Trophoblast cell (in vitro differentiated cells and primary cell): ENCODE data around the gene INAFM2.

Experiments
- DNase-seq, 2 donors: peaks; one replicate each; pipeline ENCODE4 v3.0.0-alpha.2; 2016
- H2AFZ ChIP-seq: 2 replicates; pipeline ENCODE4 v1.6.1; 2013; ENCODE audit warnings: low read length, moderate library complexity, mild to moderate bottlenecking; ENCODE audit not compliant: insufficient read depth, poor library complexity
- H2AK5ac ChIP-seq: 2 replicates; pipeline ENCODE4 v1.6.1; 2013; ENCODE audit warnings: mild to moderate bottlenecking, low read length
- H2BK120ac ChIP-seq: 2 replicates; pipeline ENCODE4 v1.6.1; 2013; ENCODE audit warnings: low read length, mild to moderate bottlenecking, moderate library complexity; ENCODE audit not compliant: insufficient read depth, poor library complexity
- H2BK12ac ChIP-seq: 2 replicates; pipeline ENCODE4 v1.6.1; 2013; ENCODE audit warnings: mild to moderate bottlenecking, low read length, moderate library complexity
- H2BK5ac ChIP-seq: 2 replicates; pipeline ENCODE4 v1.6.1; 2013; ENCODE audit warnings: low read length, low read depth, moderate library complexity, mild to moderate bottlenecking; ENCODE audit not compliant: poor library complexity
- H3K14ac ChIP-seq: 2 replicates; pipeline ENCODE4 v1.6.1; 2013; ENCODE audit warnings: mild to moderate bottlenecking, low read length
- H3K18ac ChIP-seq: 2 replicates; pipeline ENCODE4 v1.6.1; 2013; ENCODE audit warnings: mild to moderate bottlenecking, low read length
- H3K23ac ChIP-seq: 2 replicates; pipeline ENCODE4 v1.6.1; 2013; ENCODE audit warnings: low read length
- H3K27ac ChIP-seq: 2 replicates; pipeline ENCODE4 v1.5.1; 2013; ENCODE audit warnings: low read depth, mild to moderate bottlenecking, inconsistent platforms, low read length, moderate library complexity
- H3K27me3 ChIP-seq: 2 replicates; pipeline ENCODE4 v1.6.1; 2013; ENCODE audit warnings: inconsistent platforms, mild to moderate bottlenecking, low read length, moderate library complexity; ENCODE audit not compliant: insufficient read depth
- H3K36me3 ChIP-seq, 2 experiments: 1 replicate in 1 of 2; 2 replicates in 1 of 2; pipeline ENCODE4 v1.6.1; 2013; ENCODE audit warnings: low read length in 2 of 2, mild to moderate bottlenecking in 2 of 2, moderate library complexity in 1 of 2; ENCODE audit not compliant: insufficient read depth in 2 of 2, control insufficient read depth in 1 of 2
- H3K4ac ChIP-seq: 2 replicates; pipeline ENCODE4 v1.6.1; 2013; ENCODE audit warnings: low read depth, mild to moderate bottlenecking, low read length, moderate library complexity
- H3K4me1 ChIP-seq, 2 experiments: 1 replicate in 1 of 2; 2 replicates in 1 of 2; pipeline ENCODE4 v1.6.1; 2013; ENCODE audit warnings: low read length in 2 of 2, mild to moderate bottlenecking in 2 of 2, moderate library complexity in 1 of 2; ENCODE audit not compliant: insufficient read depth in 2 of 2, control insufficient read depth in 1 of 2
- H3K4me2 ChIP-seq: 2 replicates; pipeline ENCODE4 v1.6.1; 2013; ENCODE audit warnings: inconsistent platforms, mild to moderate bottlenecking, low read length, moderate library complexity
- H3K4me3 ChIP-seq: 2 replicates; pipeline ENCODE4 v1.5.1; 2013; ENCODE audit warnings: mild to moderate bottlenecking, low read depth, low read length, inconsistent platforms
- H3K79me1 ChIP-seq: one replicate; pipeline ENCODE4 v1.6.1; 2013; ENCODE audit warnings: low read length
- H3K79me2 ChIP-seq: 2 replicates; pipeline ENCODE4 v1.6.1; 2013; ENCODE audit warnings: low read length, mild to moderate bottlenecking; ENCODE audit not compliant: control insufficient read depth, insufficient read depth, poor library complexity
- H3K9ac ChIP-seq: 2 replicates; pipeline ENCODE4 v1.6.1; 2013; ENCODE audit warnings: mild to moderate bottlenecking, low read length
- H3K9me3 ChIP-seq: 2 replicates; pipeline ENCODE4 v1.6.1; 2013; ENCODE audit warnings: low read depth, mild to moderate bottlenecking, control low read depth, inconsistent platforms, low read length; ENCODE audit not compliant: insufficient read depth
- H4K12ac ChIP-seq: 2 replicates; pipeline ENCODE4 v1.6.1; 2013; ENCODE audit warnings: low read depth, mild to moderate bottlenecking, low read length, moderate library complexity
- H4K8ac ChIP-seq: 2 replicates; pipeline ENCODE4 v1.6.1; 2013; ENCODE audit warnings: low read depth, mild to moderate bottlenecking, low read length, moderate library complexity
- H4K91ac ChIP-seq: one replicate; pipeline ENCODE4 v1.6.1; 2013; ENCODE audit warnings: low read depth, mild to moderate bottlenecking, low read length, moderate library complexity
- WGBS: extraction: QIAGEN DNeasy Blood & Tissue Kit; methylation state at CpG from one replicate; pipeline ENCODE4 v1.1.7; 2013; ENCODE audit warnings: missing lambda C conversion rate; ENCODE audit not compliant: insufficient read length, insufficient coverage; ENCODE audit errors: extremely low coverage; 5-methylcytosine and 5-hydroxymethylcytosine counted together

Gene INAFM2

GRCh38 chr15:40334541-40334940, 11.0 kb downstream of the INAFM2 start:
- Histone ChIP-seq H2AK5ac (peak overlapping the region; percentile 25), H3K27me3 (no peaks in the 10 kb centered on the region), H3K23ac (no peak overlapping the region), H3K79me2 (peaks cover 3% of the 10 kb centered on the region), H3K18ac (peak overlapping the region; percentile 13), H2BK5ac (peak overlapping the region; percentile 32), H3K4me3 (no peak overlapping the region), H2BK12ac (peak overlapping the region; percentile 37), H4K8ac (peak overlapping the region; percentile 8), H4K12ac (no peak overlapping the region), H3K4me1 (peaks cover 42 to 53% of the 10 kb centered on the region in 2 experiments), H2BK120ac (peak overlapping the region; percentile 57), H3K27ac (peak overlapping the region; percentile 77), H3K4ac (no peak overlapping the region), H3K14ac (peak overlapping the region; percentile 41), H2AFZ (no peak overlapping the region), H4K91ac (peak overlapping the region; percentile 74), H3K79me1 (peaks cover 34% of the 10 kb centered on the region), H3K36me3 (peaks cover 0 to 6% of the 10 kb centered on the region in 2 experiments), H3K9ac (no peak overlapping the region), H3K9me3 (no peaks in the 10 kb centered on the region), H3K4me2 (no peak overlapping the region)
- no CpG with 5 or more reads among the region's 3 CpGs for WGBS
- no peak for DNase-seq

DNA sequence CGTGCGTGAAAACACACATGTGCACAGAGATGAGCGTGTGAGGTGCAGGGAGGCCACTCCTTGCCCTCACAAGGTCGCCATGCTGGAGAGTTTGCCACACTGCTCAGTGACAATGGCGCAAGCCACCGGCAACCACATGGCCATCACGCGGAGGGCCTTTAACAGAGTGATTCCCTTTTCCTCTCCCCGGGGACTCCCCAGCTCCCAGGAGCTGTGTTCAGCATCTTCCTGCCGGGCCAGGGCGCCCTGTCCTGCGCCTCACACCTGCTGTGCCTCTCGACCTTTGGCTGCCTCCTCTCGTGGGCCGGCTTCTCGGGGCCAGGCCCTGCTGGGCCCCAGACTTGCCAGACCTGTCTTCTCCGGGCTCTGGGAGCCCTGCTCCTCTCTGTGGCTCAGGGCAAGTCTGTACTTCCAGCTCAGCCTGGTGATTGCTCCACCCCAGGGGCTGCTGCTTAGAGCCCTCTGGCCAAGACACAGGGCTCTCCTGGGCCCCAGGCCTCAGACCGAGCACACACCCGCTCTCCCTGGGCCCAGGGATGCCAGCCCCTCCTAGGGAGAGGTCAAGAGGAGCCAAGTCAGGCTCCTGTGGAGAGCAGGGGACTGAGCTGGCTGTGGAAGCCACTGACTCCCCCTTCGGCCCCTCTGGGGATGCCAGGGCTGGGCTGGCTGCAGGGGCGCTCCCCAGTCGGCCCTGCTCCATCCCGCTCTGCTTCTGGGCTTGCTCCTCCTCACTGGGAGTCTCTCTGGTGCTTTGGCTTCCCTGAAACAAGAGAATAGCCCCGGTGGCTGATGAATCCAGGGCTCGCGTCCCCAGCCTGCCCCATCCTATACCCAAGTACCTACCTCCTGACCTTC, 11.7 kb downstream of the INAFM2 start:
- H3K9me3 ChIP-seq: no peaks in the 10 kb centered on the region
- no peaks in the 10 kb centered on the region for H3K27me3 ChIP-seq
- peak overlapping the region; percentile 20 for H3K18ac ChIP-seq
- H3K4me2 ChIP-seq: no peak overlapping the region
- H2BK120ac ChIP-seq: peak overlapping the region; percentile 74
- H4K8ac ChIP-seq: peak overlapping the region; percentile 8
- no peak overlapping the region for H3K23ac ChIP-seq
- DNase-seq: peak in 1 of 2 donors; percentile 34
- H4K91ac ChIP-seq: peak overlapping the region; percentile 78
- H3K79me1 ChIP-seq: peaks cover 33% of the 10 kb centered on the region
- no peak overlapping the region for H2AFZ ChIP-seq
- H3K14ac ChIP-seq: peak overlapping the region; percentile 55
- no peak overlapping the region for H3K4ac ChIP-seq
- H3K9ac ChIP-seq: no peak overlapping the region
- H4K12ac ChIP-seq: no peak overlapping the region
- H3K27ac ChIP-seq: peak overlapping the region; percentile 77
- H3K79me2 ChIP-seq: peaks cover 3% of the 10 kb centered on the region
- no peak overlapping the region for H3K4me3 ChIP-seq
- peak overlapping the region; percentile 37 for H2BK12ac ChIP-seq
- peak overlapping the region; percentile 23 for H2BK5ac ChIP-seq
- peaks cover 41 to 48% of the 10 kb centered on the region in 2 experiments for H3K4me1 ChIP-seq
- H2AK5ac ChIP-seq: peak overlapping the region; percentile 85
- no CpG with 5 or more reads among the region's 26 CpGs for WGBS
- peaks cover 0 to 6% of the 10 kb centered on the region in 2 experiments for H3K36me3 ChIP-seq

DNA sequence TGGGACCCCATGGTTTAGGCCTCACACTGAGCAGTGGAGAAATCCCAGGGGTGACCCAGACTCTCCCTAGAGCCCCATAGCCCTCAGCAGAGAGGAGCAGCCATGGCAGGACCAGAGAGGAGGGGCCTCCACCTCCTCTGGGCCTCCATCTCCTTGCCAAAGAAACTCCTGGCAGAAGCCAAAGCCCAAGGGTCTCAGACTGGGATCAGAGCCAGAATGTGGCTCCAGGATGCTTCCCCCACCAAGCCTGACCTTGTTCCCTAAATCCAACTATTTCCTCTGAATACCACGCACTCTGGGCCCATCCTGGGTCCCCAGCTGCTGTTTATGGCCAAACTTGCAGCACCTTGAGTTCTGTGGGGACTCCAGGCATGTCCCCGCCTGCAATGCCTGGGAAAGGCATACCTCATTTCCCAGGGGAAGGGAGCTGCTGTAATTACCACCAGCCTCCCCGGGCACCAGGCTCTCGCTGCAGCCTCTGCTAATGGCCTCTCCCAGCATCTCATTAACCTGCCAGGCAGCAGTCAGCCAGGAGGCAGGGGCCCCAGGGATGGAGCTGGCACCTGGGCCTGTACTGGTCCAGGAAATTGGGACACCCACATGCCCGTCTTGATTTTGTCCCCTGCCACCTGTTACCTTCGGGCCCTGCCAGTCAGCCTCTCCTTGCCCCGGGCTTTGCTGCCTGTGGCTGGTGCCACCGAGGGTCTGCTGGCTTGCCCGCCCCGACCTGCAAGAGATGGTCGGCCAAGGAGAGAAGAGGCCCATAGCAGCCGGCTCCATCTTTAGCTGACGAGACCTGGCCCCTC, 12.6 kb downstream of the INAFM2 start:
- Histone ChIP-seq H3K4me3 (no peak overlapping the region), H3K9me3 (no peaks in the 10 kb centered on the region), H2BK120ac (peak overlapping the region; percentile 74), H2BK5ac (peak overlapping the region; percentile 23), H3K4me2 (no peak overlapping the region), H3K4ac (no peak overlapping the region), H4K12ac (no peak overlapping the region), H3K18ac (peak overlapping the region; percentile 20), H4K8ac (peak overlapping the region; percentile 45), H2AFZ (no peak overlapping the region), H3K79me1 (peaks cover 23% of the 10 kb centered on the region), H2AK5ac (peak overlapping the region; percentile 85), H3K9ac (no peak overlapping the region), H3K79me2 (peaks cover 3% of the 10 kb centered on the region), H2BK12ac (peak overlapping the region; percentile 3), H3K36me3 (peaks cover 0 to 4% of the 10 kb centered on the region in 2 experiments), H3K23ac (no peak overlapping the region), H3K27me3 (no peaks in the 10 kb centered on the region), H4K91ac (peak overlapping the region; percentile 78), H3K27ac (no peak overlapping the region), H3K14ac (peak overlapping the region; percentile 55), H3K4me1 (peaks cover 32 to 41% of the 10 kb centered on the region in 2 experiments)
- WGBS: no CpG with 5 or more reads among the region's 13 CpGs
- DNase-seq: no peak

GRCh38 chr15:40336744-40337122, 13.2 kb downstream of the INAFM2 start:
- Histone ChIP-seq H3K79me1 (peaks cover 23% of the 10 kb centered on the region), H3K27ac (no peak overlapping the region), H3K9me3 (no peaks in the 10 kb centered on the region), H3K4me2 (no peak overlapping the region), H2AFZ (no peak overlapping the region), H2AK5ac (no peak overlapping the region), H3K4me1 (peaks cover 32 to 36% of the 10 kb centered on the region in 2 experiments), H3K23ac (no peak overlapping the region), H4K8ac (peak overlapping the region; percentile 45), H4K12ac (no peak overlapping the region), H3K4me3 (no peak overlapping the region), H3K36me3 (peaks cover 0 to 4% of the 10 kb centered on the region in 2 experiments), H2BK5ac (no peak overlapping the region), H3K27me3 (no peaks in the 10 kb centered on the region), H4K91ac (peak overlapping the region; percentile 16), H3K9ac (no peak overlapping the region), H2BK12ac (no peak overlapping the region), H2BK120ac (no peak overlapping the region), H3K4ac (no peak overlapping the region), H3K14ac (no peak overlapping the region), H3K18ac (no peak overlapping the region), H3K79me2 (peaks cover 3% of the 10 kb centered on the region)
- DNase-seq: no peak
- no CpG with 5 or more reads among the region's 5 CpGs for WGBS
